ENCODE results near the gene CCDC7.
"Not testable (repeated sequence)": the region's sequence is repeated elsewhere in the genome, so short reads cannot be mapped to it uniquely, and the experiment has no call there.

CCDC7 gene

GRCh38 chr10:32738958-32739357, 293.0 kb downstream of the CCDC7 start:
- no peak for DNase-seq

- no peak for DNase-seq
These were observed 298.4 kb downstream of the CCDC7 start for GRCh38 chr10:32744321-32744720.

- DNase-seq = peak; percentile 12
These were observed 300.9 kb downstream of the CCDC7 start for GRCh38 chr10:32746869-32747268.

- DNase-seq = no peak
These were observed 305.6 kb downstream of the CCDC7 start for GRCh38 chr10:32751582-32751981.

GRCh38 chr10:32754900-32755299, 309.0 kb downstream of the CCDC7 start:
- DNase-seq = not testable (repeated sequence)

- DNase-seq = no peak
These were observed 325.3 kb downstream of the CCDC7 start for GRCh38 chr10:32771217-32771616.

- DNase-seq = no peak
These were observed 327.2 kb downstream of the CCDC7 start for GRCh38 chr10:32773105-32773504.

- DNase-seq = no peak
These were observed 341.0 kb downstream of the CCDC7 start for GRCh38 chr10:32786968-32787367.

- no peak for DNase-seq
These were observed 341.8 kb downstream of the CCDC7 start for GRCh38 chr10:32787690-32788284.

GRCh38 chr10:32788359-32788758, 342.4 kb downstream of the CCDC7 start:
- DNase-seq = no peak

GRCh38 chr10:32790483-32790882, 344.5 kb downstream of the CCDC7 start:
- DNase-seq = no peak

- DNase-seq = no peak
These were observed 347.1 kb downstream of the CCDC7 start for GRCh38 chr10:32793033-32793432.

- no peak for DNase-seq
These were observed 349.8 kb downstream of the CCDC7 start for GRCh38 chr10:32795598-32796183.

GRCh38 chr10:32797393-32797792, 351.5 kb downstream of the CCDC7 start:
- not testable (repeated sequence) for DNase-seq

GRCh38 chr10:32846974-32847373, 401.0 kb downstream of the CCDC7 start:
- no peak for DNase-seq

GRCh38 chr10:32851301-32851700, 405.4 kb downstream of the CCDC7 start:
- no peak for DNase-seq

GRCh38 chr10:32854435-32854834, 408.5 kb downstream of the CCDC7 start:
- DNase-seq = no peak

GRCh38 chr10:32865170-32865569, 419.2 kb downstream of the CCDC7 start:
- no peak for DNase-seq

- no peak for DNase-seq
These were observed 432.0 kb downstream of the CCDC7 start for GRCh38 chr10:32877915-32878314.

GRCh38 chr10:32878646-32879045, 432.7 kb downstream of the CCDC7 start:
- no peak for DNase-seq

GRCh38 chr10:32882076-32882475, 436.1 kb downstream of the CCDC7 start:
- no peak for DNase-seq

- no peak for DNase-seq
These were observed 441.5 kb downstream of the CCDC7 start for GRCh38 chr10:32887481-32887880.

GRCh38 chr10:32888161-32888927, 442.4 kb downstream of the CCDC7 start:
- no peak for DNase-seq

GRCh38 chr10:32889631-32890212, 443.8 kb downstream of the CCDC7 start:
- no peak for DNase-seq

Data from activated CD8-positive, alpha-beta memory T cell treated with anti-CD3 and anti-CD28 coated beads, Interleukin-2, amount 50 U/mL, for 4 hours (primary cell).